Mononuclear cell (primary cell): ENCODE data around the gene RYR2. TPM values are rescaled to one million over a fixed set of nuclear protein-coding genes. Genes with fewer than 3 reads are reported as not detected.
"Not testable (repeated sequence)": the region's sequence is repeated elsewhere in the genome, so short reads cannot be mapped to it uniquely, and the experiment has no call there.

Experiments
- H3K27me3 ChIP-seq: 2 replicates; pipeline ENCODE4 v1.6.0; 2011; ENCODE audit warnings: low read length, control low read depth; ENCODE audit not compliant: insufficient read depth
- H3K4me1 ChIP-seq: 2 replicates; pipeline ENCODE4 v1.5.1; 2011; ENCODE audit warnings: mild to moderate bottlenecking, low read length, control low read depth; ENCODE audit not compliant: insufficient read depth
- H3K4me3 ChIP-seq: 2 replicates; pipeline ENCODE4 v1.5.1; 2011; ENCODE audit warnings: mild to moderate bottlenecking, low read length, moderate library complexity
- H3K9me3 ChIP-seq: 2 replicates; pipeline ENCODE4 v1.5.1; 2011; ENCODE audit warnings: low read depth, mild to moderate bottlenecking, control low read depth, low read length
- total RNA-seq: library from RNA; depleted of rRNA; stranded (reverse); fragments of >200 nt; gene quantifications from one replicate; pipeline ENCODE4 v1.2.3, GENCODE V29; 2012

The RYR2 gene
- total RNA-seq, 1 donor = 0.21 TPM

DNA sequence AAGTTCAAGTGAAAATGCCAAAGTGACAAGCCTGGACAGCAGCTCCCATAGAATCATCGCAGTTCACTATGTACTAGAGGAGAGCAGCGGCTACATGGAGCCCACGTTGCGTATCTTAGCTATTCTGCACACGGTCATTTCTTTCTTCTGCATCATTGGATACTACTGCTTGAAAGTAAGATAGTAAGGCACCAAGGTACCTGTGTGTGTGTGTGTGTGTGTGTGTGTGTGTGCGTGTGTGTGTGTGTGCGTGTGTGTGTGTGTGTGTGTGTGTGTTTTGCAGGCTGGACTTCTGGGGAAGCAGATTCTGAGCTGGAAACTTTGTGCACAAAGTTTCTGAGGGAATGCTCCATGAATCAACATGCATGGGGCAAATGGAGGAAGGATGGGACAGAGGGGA is 750.2 kb downstream of the RYR2 start:
- no peak overlapping the region for H3K4me3 ChIP-seq
- H3K27me3 ChIP-seq = no peaks in the 10 kb centered on the region
- H3K4me1 ChIP-seq = no peaks in the 10 kb centered on the region
- H3K9me3 ChIP-seq = no peaks in the 10 kb centered on the region

DNA sequence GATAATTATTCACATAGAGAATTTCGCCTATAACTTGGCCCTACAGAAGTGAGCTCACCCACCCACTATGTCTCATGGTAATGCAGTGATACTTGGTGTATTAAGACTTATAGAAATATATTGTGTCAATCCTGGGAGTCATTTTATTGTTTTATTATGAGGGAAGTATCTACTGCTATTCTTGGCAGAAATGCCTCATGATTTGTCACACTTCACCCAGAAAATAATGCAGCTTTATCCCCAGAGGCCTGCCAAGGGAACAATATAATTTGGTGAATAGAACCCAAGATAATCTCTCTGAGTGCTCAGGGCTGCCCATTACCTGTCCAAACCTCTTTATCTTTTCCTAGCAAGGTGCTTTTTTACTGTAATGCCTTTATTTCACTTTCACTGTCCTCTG is 750.7 kb downstream of the RYR2 start:
- Histone ChIP-seq H3K4me3 (no peak overlapping the region), H3K27me3 (no peaks in the 10 kb centered on the region), H3K4me1 (no peaks in the 10 kb centered on the region), H3K9me3 (no peaks in the 10 kb centered on the region)

DNA sequence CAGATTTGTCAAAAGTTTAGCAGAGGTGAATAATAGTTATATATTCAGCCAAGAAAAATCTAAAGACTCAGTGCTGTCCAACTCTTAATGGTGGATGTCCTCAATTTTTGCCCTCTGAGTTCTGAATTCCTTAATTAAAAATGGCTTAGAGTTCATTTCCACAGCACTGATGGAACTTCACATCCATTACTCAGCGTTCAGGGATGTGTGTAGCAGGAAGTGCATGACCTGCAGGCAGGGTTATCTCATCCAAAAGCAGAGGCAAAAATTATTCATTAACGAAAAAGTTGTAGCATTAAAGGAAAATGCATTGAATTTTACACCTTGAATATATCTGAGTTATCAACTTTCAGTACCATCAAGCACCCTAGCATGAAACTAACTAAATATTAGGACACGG is 752.1 kb downstream of the RYR2 start:
- Histone ChIP-seq H3K27me3 (no peaks in the 10 kb centered on the region), H3K9me3 (no peaks in the 10 kb centered on the region), H3K4me1 (no peaks in the 10 kb centered on the region)

DNA sequence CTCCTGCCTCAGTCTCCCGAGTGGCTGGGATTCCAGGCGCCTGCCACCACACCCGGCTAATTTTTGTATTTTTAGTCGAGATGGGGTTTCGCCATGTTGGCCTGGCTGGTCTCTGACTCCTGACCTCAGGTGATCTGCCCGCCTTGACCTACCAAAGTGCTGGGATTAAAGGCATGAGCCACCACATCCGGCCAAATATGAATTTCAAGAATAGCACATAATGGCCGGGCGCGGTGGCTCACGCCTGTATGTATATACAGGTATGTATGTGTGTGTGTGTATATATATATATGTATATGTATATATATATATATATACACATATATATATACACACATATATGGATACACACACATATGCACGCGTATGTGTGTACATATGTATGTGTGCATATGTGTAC is 753.6 kb downstream of the RYR2 start:
- Histone ChIP-seq H3K27me3 (no peaks in the 10 kb centered on the region), H3K9me3 (no peaks in the 10 kb centered on the region), H3K4me3 (no peak overlapping the region), H3K4me1 (no peaks in the 10 kb centered on the region)

More for the DNA sequence above, 752.1 kb downstream of the RYR2 start:
- no peak overlapping the region for H3K4me3 ChIP-seq

DNA sequence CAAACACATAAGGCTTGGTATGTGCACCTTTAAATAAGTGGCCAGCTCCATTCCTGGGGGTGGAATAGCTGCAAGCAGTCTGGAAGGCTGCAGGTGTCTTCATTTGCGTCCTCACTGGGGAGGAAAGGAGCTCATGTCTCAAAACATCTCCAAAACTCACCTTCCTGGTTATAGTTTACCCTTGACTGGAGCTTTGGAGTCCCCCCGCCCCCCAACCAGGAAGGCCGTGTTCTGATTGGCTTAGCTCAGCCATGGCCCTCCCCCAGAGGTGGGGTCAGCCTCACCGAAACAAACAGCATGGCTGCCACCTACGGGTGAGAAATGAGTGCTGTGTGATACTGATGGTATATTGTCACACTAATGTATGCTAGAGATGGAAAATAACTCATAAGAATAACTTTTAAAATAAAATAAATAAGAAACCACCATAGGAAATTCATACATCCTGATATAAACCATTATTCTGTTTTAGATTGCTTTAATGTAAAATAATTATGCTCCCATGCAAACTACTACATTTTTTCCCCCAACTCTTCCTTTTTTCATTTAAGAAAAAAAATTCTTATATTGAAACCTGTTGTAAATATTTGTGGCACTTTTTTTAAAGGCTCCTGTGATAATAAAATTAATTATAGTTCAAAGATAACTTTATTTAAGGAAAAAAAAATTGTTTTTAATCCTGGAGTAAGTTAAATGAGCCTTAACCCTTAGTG is 757.9 kb downstream of the RYR2 start:
- Histone ChIP-seq H3K27me3 (no peaks in the 10 kb centered on the region), H3K4me1 (no peaks in the 10 kb centered on the region), H3K4me3 (no peak overlapping the region), H3K9me3 (no peaks in the 10 kb centered on the region)

DNA sequence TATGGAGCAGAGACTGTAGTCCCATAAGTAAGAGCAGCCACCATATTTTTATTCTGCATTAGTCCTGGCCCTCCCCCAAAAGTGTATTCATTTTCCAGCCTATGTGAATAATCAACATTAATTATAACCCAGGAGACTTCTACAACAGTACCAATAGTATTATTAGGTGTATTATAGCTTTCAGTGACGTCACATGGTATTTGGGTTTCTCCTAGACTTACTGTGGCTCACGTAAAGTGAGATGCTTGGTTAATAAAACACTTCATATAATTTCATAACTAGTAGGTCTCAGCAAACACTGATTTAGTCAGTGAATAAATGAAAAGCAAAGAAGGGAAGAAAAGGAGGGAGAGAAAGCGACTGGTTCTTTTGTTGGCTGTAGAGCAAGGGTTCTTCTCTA is 762.5 kb downstream of the RYR2 start:
- Histone ChIP-seq H3K4me1 (no peaks in the 10 kb centered on the region), H3K4me3 (no peak overlapping the region), H3K9me3 (no peaks in the 10 kb centered on the region), H3K27me3 (no peaks in the 10 kb centered on the region)

DNA sequence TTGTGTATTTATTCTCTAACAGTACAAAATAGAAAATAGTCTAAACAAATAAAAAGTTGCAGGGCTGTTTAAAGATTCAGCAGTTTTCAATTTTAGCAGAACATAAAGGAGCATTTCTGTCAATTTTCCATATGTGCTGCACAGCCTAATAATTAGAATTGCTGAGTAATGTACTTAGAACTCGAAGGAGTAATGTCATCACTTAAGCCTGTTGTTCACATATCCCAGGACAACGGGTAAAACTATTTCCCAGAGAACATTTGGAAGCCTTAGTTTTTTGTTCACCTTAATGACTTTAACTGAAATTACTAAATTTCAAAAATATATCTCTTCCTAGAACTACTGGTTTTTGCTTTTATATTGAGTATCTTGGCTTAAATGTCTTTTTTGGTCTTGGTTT is 767.1 kb downstream of the RYR2 start:
- Histone ChIP-seq H3K9me3 (no peaks in the 10 kb centered on the region), H3K27me3 (no peaks in the 10 kb centered on the region), H3K4me1 (no peaks in the 10 kb centered on the region), H3K4me3 (no peak overlapping the region)

DNA sequence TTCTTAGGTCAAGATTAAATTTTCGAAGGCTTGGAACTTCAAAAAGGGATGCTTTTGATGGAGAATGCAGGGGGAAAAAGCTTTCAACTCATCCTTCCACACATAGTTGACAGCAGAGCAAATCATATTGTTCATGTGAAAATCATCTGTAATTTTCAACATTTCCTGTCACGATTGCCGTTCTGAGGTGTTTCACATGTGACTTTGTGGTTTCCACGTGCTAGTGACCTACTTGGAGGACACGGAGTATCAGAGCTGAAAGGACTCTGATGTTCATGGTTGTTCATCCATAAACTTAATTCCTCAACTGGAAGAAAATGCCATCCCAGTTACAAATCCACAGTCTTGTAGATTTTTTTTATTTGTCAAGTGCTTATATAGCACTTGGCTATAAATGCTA is 769.6 kb downstream of the RYR2 start:
- Histone ChIP-seq H3K27me3 (no peaks in the 10 kb centered on the region), H3K4me1 (no peaks in the 10 kb centered on the region), H3K4me3 (no peak overlapping the region), H3K9me3 (no peaks in the 10 kb centered on the region)

DNA sequence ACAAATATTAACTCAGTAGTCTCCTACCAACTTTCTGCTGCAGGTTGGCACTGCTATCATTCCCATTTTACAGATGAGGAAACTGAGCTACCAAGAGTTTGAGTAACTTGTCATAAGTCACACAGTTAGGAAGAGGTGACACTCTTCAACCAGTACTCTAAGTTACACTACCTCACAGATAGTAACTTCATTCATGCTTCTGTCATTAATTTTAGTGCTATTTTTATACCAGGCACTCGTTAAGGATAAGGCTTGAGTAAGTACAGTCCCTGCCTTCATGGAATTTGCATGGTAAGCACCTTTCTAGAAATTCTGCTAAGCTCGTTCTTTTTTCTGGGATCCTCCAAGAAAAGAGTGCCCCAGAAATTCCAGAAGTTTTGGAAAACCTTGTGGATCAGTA is 770.1 kb downstream of the RYR2 start:
- Histone ChIP-seq H3K27me3 (no peaks in the 10 kb centered on the region), H3K9me3 (no peaks in the 10 kb centered on the region), H3K4me3 (no peak overlapping the region), H3K4me1 (no peaks in the 10 kb centered on the region)

DNA sequence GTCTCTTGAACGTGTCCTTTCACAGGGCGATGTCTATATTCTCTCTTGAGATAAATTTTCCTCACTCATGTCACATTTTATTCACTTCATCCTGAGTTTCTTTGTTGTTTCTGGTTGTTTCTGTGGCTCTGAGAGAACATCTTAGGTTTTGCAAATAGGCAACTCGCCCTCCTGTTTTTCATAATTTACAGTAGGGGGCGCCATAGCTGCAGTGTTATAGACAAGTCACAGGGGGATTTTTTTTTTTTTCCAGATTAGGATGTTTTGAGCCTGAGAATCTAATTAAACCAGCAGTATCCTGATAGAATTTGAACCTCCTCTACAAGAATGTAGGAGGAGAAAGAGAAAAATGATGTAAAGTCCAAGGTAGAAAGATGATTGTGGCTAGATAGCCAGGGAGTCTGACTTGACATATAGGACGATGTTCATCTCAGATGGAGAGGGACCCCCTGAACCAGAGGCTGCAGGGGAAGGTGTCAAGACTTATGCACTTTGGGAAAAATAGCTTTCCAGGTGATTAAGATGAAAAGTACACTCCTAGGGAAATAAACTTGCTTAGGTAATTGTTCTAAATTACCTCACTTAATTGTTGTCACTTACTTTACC is 772.4 kb downstream of the RYR2 start:
- Histone ChIP-seq H3K4me1 (no peaks in the 10 kb centered on the region), H3K27me3 (no peaks in the 10 kb centered on the region), H3K4me3 (no peak overlapping the region), H3K9me3 (no peaks in the 10 kb centered on the region)

DNA sequence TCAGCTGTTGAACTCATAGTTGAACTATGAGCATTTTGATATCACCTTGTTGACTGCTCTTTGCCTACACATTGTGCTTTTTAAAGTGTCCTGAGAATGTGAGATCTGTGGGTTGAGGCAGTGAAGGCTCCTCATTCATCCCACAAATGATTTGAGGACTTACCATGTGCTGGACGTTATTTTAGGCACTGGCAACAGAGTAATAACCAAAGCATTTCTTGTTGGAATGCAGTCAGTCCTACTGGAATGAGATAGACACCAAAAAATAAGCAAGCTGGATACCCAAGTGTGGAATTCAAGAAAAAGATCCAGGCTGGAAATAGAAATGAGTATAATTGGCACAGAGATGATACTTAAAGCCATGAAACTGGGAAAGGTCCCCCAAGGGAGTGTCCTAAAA is 775.3 kb downstream of the RYR2 start:
- Histone ChIP-seq H3K4me1 (no peaks in the 10 kb centered on the region), H3K4me3 (no peak overlapping the region), H3K9me3 (no peaks in the 10 kb centered on the region), H3K27me3 (no peaks in the 10 kb centered on the region)

DNA sequence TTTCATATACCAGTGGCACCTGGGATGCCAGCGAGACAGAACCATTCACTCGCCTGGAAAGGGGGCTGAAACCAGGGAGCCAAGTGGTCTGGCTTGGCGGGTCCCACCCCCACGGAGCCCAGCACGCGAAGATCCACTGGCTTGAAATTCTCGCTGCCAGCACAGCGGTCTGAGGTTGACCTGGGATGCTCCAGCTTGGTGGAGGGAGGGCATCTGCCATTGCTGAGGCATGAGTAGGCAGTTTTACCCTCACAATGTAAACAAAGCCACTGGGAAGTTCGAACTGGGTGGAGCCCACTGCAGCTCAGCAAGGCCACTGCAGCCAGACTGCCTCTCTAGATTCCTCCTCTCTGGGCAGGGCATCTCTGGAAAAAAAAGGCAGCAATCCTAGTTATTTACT is 778.6 kb downstream of the RYR2 start:
- not testable (repeated sequence) for H3K4me3 ChIP-seq, H3K27me3 ChIP-seq, H3K9me3 ChIP-seq, H3K4me1 ChIP-seq

DNA sequence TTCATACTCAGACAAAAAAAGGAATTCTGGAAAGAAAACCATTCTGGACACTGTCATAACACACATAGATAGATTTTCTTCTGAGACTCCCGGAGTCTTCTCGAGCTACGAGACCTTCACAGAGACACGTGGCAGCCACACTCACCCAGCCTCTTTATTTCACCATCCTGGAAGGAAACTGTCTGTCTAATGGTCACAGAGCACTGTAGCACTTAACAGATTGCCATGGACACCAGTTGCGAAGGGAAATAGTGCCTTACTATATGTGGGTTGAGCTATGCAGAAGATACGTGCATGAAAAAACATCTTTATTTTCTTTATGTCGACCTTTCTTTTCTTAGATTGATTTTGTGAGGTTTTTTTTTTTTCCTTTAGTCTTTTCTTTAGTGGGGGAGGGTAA is 790.9 kb downstream of the RYR2 start:
- no peaks in the 10 kb centered on the region for H3K9me3 ChIP-seq
- H3K27me3 ChIP-seq = no peaks in the 10 kb centered on the region
- no peaks in the 10 kb centered on the region for H3K4me1 ChIP-seq
- no peak overlapping the region for H3K4me3 ChIP-seq

DNA sequence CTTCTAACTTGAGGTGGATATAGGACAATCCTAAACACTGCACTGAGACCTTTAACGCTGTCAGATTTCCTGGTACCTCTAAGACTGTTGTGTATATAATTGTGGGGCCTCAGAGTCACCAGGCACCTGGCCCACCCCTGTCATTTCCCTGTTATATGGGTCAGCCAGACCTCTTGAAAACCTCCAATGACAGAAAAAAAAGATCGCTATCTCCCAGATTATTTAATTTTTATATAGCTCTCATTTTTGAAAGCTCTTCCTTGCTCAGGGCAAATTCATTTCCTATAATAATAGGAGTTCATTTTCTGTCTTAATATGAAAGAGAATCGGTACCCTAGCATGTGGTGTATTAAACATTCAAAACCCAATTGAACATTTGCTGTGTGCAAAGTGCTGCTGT is 792.1 kb downstream of the RYR2 start:
- no peaks in the 10 kb centered on the region for H3K4me1 ChIP-seq

DNA sequence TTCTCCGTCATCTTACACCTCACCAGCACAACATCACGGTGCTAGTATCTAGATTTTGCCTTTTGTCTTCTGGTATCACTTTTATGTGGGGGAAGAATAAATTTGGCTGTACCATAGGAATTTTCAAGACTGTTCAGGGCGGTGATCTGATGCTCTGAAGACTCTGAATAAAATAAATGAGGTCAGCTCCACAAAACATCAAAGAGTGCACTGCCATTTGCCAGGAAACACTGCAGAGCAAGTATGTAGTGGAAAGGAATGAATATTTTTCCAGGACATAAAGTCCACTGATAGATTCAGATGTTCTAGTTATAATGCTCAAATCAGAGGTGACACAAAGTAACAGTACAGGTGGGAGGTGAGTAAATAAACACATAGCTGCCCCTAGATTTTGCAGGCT is 792.5 kb downstream of the RYR2 start:
- Histone ChIP-seq H3K9me3 (no peaks in the 10 kb centered on the region), H3K4me1 (no peaks in the 10 kb centered on the region), H3K27me3 (no peaks in the 10 kb centered on the region), H3K4me3 (no peak overlapping the region)

More for the DNA sequence above, 792.1 kb downstream of the RYR2 start:
- H3K9me3 ChIP-seq = no peaks in the 10 kb centered on the region
- H3K4me3 ChIP-seq = no peak overlapping the region
- H3K27me3 ChIP-seq = no peaks in the 10 kb centered on the region

DNA sequence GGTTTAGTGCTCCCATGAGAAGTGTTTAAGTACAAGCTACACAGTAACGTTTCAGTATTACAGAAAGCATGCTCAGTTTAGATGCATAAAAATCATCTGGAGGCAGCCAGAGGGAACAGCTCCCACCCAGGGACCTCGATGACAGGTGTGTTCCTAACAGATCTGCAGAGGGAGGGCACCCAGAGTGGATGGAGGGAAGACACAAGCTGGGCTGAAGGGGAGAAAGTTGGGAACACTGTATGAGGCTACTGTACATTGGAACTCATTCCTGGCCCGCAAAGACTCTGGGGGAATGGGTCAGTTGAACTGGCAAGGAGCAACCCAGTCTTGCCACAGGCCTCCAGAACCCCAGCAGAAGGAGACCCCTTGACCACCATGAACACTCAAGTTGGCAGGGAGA is 796.3 kb downstream of the RYR2 start:
- Histone ChIP-seq H3K9me3 (no peaks in the 10 kb centered on the region), H3K27me3 (no peaks in the 10 kb centered on the region), H3K4me1 (no peaks in the 10 kb centered on the region), H3K4me3 (no peak overlapping the region)
